ENCODE measurements around the gene PCDHGA1.
A peak's percentile ranks its signal among the peaks of the same experiment; 100 is the strongest.

PCDHGA1 gene

GRCh38 chr5:141494761-141495452 is 164.6 kb downstream of the PCDHGA1 start:
- no peak for DNase-seq

- DNase-seq, result no peak
Observed at GRCh38 chr5:141495453-141495811, 165.1 kb downstream of the PCDHGA1 start.

DNA sequence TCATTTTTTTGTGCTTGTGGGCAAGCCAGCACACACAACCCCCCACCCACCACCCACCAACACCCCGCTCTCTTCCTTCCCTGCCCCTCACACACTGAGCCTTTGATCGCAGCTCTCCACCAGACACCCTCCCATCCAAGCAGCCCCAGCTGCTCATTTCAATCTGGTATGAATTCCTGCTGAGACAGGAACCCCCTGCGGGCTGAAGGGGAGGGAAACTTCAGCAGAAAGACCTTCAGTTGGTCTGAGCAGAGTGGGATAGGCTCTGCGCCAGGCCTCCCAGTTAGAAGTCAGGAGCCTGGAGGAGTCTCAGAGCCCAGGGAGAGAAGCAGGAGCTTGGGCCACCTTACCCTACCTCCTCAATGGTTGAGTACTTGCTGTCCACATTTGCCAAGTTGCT is 165.7 kb downstream of the PCDHGA1 start:
- DNase-seq, result no peak

GRCh38 chr5:141501761-141502160 is 171.4 kb downstream of the PCDHGA1 start:
- DNase-seq, result no peak

- DNase-seq, result no peak
Observed at GRCh38 chr5:141503681-141504080, 173.4 kb downstream of the PCDHGA1 start.

GRCh38 chr5:141504216-141504615 is 173.9 kb downstream of the PCDHGA1 start:
- DNase-seq, result no peak

DNA sequence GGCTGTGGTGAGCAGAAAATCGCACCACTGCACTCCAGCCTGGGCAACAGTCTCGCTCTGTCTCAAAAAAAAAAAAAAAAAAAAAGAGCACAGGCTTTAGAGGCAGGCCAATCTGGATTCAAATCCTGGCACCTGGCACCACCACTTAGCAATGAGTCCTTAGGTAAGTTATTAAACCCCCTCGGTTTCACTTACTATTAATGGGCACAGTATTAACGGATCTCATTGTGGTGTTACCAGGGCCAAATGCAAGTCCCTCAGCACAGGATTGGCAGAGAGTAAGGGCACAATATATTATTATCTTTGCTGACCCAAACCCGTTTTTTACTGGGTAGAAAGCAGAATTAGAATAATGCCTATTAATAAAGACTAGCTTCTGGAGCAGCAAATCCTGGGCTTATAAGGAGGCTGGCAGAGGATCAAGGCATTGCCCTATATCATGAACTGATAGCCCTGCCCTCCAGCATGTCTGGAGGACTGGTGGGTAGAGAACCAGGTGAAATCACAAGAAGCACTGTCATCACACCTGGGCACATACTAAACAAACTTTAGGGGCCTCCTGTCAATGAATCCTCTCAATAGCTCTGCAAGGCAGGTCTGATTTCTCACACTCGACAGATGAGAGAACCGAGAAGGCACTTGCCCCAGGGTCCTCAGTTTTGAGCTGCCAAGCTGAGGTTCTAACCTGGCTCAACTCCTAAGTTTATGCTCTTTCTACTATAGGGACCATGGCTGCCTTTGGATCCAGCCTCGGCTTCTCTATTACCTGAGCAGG is 176.3 kb downstream of the PCDHGA1 start:
- DNase-seq, result no peak

GRCh38 chr5:141507387-141508091 is 177.2 kb downstream of the PCDHGA1 start:
- no peak for DNase-seq

DNA sequence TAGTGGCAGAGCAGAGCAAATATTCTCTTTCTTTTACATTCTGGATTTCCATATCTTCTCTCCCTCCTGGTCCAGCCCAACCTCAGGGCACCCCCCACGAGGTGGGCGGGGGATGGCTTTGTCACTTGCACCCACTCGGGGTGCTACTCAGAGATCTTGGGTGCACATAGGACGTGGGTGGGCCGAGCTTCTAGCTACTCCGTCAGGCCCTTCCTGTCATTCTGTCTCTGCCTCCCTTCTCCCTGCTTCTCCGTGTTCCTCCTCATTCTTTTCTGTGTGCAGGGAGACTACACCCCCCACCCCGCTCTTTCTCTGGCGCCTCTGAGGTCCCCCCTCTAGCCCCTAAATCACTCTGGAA is 178.1 kb downstream of the PCDHGA1 start:
- no peak for DNase-seq

GRCh38 chr5:141508798-141509611 is 178.7 kb downstream of the PCDHGA1 start:
- no peak for DNase-seq

GRCh38 chr5:141510160-141510559 is 179.8 kb downstream of the PCDHGA1 start:
- no peak for DNase-seq

- no peak for DNase-seq
Observed at GRCh38 chr5:141510850-141511601, 180.7 kb downstream of the PCDHGA1 start.

- no peak for DNase-seq
Observed at GRCh38 chr5:141511771-141512325, 181.5 kb downstream of the PCDHGA1 start.

DNA sequence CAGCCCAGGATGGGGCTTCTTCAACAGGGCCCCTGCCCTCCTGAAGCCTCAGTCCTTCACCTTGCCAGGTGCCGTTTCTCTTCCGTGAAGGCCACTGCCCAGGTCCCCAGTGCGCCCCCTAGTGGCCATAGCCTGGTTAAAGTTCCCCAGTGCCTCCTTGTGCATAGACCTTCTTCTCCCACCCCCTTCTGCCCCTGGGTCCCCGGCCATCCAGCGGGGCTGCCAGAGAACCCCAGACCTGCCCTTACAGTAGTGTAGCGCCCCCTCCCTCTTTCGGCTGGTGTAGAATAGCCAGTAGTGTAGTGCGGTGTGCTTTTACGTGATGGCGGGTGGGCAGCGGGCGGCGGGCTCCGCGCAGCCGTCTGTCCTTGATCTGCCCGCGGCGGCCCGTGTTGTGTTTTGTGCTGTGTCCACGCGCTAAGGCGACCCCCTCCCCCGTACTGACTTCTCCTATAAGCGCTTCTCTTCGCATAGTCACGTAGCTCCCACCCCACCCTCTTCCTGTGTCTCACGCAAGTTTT is 182.1 kb downstream of the PCDHGA1 start:
- peak; percentile 85 for DNase-seq

DNA sequence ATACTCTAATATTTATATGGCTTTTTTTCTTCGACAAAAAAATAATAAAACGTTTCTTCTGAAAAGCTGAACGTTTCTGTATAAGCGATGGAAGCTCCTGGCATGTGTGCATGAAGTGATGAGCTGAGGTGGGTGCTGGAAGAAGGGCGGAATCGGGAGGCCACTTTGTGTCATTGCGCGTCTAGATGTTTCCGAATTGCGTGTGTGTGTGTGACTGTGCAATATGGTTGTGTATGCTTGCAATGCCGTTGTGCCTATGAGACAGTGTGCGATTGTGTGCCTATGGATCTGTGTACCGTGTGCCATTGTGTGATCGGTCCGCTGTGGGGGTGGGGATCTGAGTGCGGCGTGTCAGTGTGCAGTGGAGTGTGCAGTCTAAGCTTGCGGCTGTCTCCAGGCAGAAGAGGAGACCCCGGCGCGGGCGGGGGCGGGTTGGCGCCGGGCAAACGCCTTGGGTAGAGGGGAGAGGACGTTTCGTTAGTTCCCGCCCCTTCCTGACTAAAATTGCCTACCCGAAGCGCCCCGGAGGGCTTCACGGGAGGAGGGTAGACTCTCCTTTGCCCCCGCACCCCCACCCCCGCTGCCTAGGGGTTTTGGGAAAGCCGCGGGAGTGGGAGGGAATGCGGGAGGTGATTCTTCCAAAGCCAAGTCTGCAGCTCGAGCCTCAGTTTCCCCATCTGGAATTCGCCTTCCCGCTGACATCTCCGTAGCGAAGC is 182.8 kb downstream of the PCDHGA1 start:
- DNase-seq, result no peak

GRCh38 chr5:141513627-141514329 is 183.5 kb downstream of the PCDHGA1 start:
- no peak for DNase-seq

- no peak for DNase-seq
Observed at GRCh38 chr5:141514330-141515133, 184.2 kb downstream of the PCDHGA1 start.

DNA sequence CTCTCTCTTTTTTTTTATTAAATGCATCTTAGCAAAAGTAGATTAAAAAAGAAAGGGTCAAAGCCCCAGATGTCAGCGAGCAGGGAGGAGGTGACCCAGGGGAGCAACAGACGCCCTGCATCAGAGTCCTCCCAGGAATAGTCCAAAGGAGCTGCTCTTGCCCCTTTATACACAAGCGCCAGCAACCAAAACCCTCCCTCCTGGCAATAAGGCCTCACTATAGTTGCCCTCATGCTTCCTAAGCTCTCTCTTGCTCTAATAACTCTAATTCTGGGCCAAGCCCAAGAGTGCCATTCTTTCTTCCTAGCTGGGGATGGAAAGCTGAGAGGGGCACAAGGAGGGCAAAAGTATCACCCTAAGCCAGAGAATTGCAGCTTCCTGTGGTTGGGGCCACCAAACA is 184.8 kb downstream of the PCDHGA1 start:
- no peak for DNase-seq

DNA sequence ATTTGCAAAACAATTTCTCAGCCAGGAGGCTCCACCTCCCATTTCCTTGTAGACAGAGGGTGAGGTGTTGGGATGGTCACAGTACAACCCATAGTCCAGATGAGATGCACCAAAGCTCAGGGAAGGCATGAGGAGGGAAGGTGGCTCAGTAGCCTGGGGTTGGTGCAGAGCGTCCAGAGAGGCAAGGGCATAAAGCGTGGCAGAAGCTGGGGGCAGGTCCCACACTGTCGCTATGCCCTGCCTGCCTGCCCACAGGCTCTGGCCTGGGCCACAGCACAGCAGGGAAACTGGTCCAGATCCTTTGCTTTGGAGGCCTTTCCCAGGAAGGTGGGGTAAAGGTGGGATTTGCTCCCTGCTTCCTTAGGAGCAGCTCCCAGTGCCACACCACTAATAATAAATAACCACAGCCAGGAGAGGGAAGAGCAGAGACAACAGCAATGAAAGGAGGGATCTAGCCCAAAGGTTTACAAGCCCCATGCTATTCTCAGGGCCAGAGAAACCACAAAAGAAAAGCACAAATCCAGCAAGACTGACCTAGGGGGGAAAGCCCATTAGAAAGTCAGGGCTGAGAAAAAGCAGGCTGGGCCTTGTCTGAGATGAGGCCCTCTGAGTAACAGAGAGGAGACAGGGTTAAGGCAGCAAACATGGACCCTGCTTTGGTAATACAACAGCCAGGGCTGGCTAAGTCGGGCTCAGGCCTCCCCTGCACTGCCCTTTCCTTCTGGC is 185.8 kb downstream of the PCDHGA1 start:
- DNase-seq, result no peak

All from activated gamma-delta T cell treated with Interleukin-2 at 50 U/mL for 16 hours (primary cell).